Endothelial cell (in vitro differentiated cells): ENCODE measurements around the gene ERBB3. TPM values are rescaled to one million over a fixed set of nuclear protein-coding genes. Genes with fewer than 3 reads are reported as not detected.
"Not testable (repeated sequence)": the region's sequence is repeated elsewhere in the genome, so short reads cannot be mapped to it uniquely, and the experiment has no call there.

ENCODE experiments used
- DNase-seq: peaks from one replicate; pipeline ENCODE4 v3.0.0; 2021; ENCODE audit warnings: low spot score
- H3K27ac Mint-ChIP-seq: one replicate; pipeline ENCODE4 v1.8.0; 2021; ENCODE audit warnings: mixed read lengths, inconsistent platforms; ENCODE audit not compliant: unreplicated experiment
- H3K27me3 Mint-ChIP-seq: one replicate; pipeline ENCODE4 v1.8.0; 2021; ENCODE audit warnings: mild to moderate bottlenecking, moderate library complexity, mixed read lengths, inconsistent platforms; ENCODE audit not compliant: unreplicated experiment
- H3K36me3 Mint-ChIP-seq: one replicate; pipeline ENCODE4 v1.8.0; 2021; ENCODE audit warnings: mild to moderate bottlenecking, low read depth, mixed read lengths, inconsistent platforms; ENCODE audit not compliant: unreplicated experiment
- H3K4me1 Mint-ChIP-seq: one replicate; pipeline ENCODE4 v1.8.0; 2021; ENCODE audit warnings: mild to moderate bottlenecking, mixed read lengths, inconsistent platforms; ENCODE audit not compliant: unreplicated experiment
- H3K4me3 Mint-ChIP-seq: one replicate; pipeline ENCODE4 v1.8.0; 2021; ENCODE audit warnings: mild to moderate bottlenecking, mixed read lengths, inconsistent platforms; ENCODE audit not compliant: unreplicated experiment
- H3K9me3 Mint-ChIP-seq: one replicate; pipeline ENCODE4 v1.8.0; 2021; ENCODE audit warnings: mixed read lengths, inconsistent platforms; ENCODE audit not compliant: unreplicated experiment
- CTCF ChIP-seq: fragments of 200-600 bp; sonication (generic); IDR thresholded peaks from one replicate; pipeline ENCODE4 v1.5.0; 2021; ENCODE audit warnings: antibody characterized with exemption; ENCODE audit not compliant: unreplicated experiment
- total RNA-seq: library from RNA; stranded (reverse); fragmentation: NEBNext Ultra II Directional; extraction: Animal tissue kit (Norgen Biotek cat#: 25700); gene quantifications from one replicate; pipeline ENCODE4 v1.2.1, GENCODE V29; 2021; ENCODE audit not compliant: unreplicated experiment

Gene ERBB3
- total RNA-seq, 1 donor from 2014 or later: 4.2 TPM

- Mint-ChIP-seq H3K4me3 (peak overlapping the region; percentile 98), H3K36me3 (peaks cover 28% of the 10 kb centered on the region), H3K4me1 (peaks cover 22% of the 10 kb centered on the region), H3K27me3 (peaks cover 9% of the 10 kb centered on the region), H3K27ac (peak overlapping the region; percentile 96), H3K9me3 (no peaks in the 10 kb centered on the region)
- no peak for TF ChIP-seq CTCF
- no peak for DNase-seq
Observed at GRCh38 chr12:56042843-56043242, 37.1 kb upstream of the ERBB3 start.

- no peak for TF ChIP-seq CTCF
- H3K27ac Mint-ChIP-seq: peak overlapping the region; percentile 53
- peaks cover 28% of the 10 kb centered on the region for H3K36me3 Mint-ChIP-seq
- no peak for DNase-seq
- H3K9me3 Mint-ChIP-seq: no peaks in the 10 kb centered on the region
- H3K4me3 Mint-ChIP-seq: peak overlapping the region; percentile 31
- peaks cover 17% of the 10 kb centered on the region for H3K4me1 Mint-ChIP-seq
- H3K27me3 Mint-ChIP-seq: peaks cover 9% of the 10 kb centered on the region
Observed at GRCh38 chr12:56046027-56046780, 33.8 kb upstream of the ERBB3 start.

GRCh38 chr12:56053407-56053893, 26.5 kb upstream of the ERBB3 start:
- H3K9me3 Mint-ChIP-seq: no peaks in the 10 kb centered on the region
- DNase-seq: no peak
- peaks cover 7% of the 10 kb centered on the region for H3K27me3 Mint-ChIP-seq
- H3K27ac Mint-ChIP-seq: no peak overlapping the region
- no peak for TF ChIP-seq CTCF
- no peaks in the 10 kb centered on the region for H3K4me1 Mint-ChIP-seq
- H3K4me3 Mint-ChIP-seq: no peak overlapping the region
- H3K36me3 Mint-ChIP-seq: no peaks in the 10 kb centered on the region

GRCh38 chr12:56059964-56060363, 20.0 kb upstream of the ERBB3 start:
- not testable (repeated sequence) for H3K27me3 Mint-ChIP-seq, H3K4me3 Mint-ChIP-seq, H3K36me3 Mint-ChIP-seq, H3K4me1 Mint-ChIP-seq, H3K9me3 Mint-ChIP-seq, H3K27ac Mint-ChIP-seq, DNase-seq

- DNase-seq: no peak
- H3K4me3 Mint-ChIP-seq: no peak overlapping the region
- H3K9me3 Mint-ChIP-seq: no peaks in the 10 kb centered on the region
- TF ChIP-seq CTCF: no peak
- no peaks in the 10 kb centered on the region for H3K4me1 Mint-ChIP-seq
- H3K27ac Mint-ChIP-seq: no peak overlapping the region
- no peaks in the 10 kb centered on the region for H3K36me3 Mint-ChIP-seq
- peaks cover under 1% of the 10 kb centered on the region for H3K27me3 Mint-ChIP-seq
Observed at GRCh38 chr12:56061982-56062381, 18.0 kb upstream of the ERBB3 start.
